Suprapubic skin (tissue), 4 donors: Measurements from ENCODE around the gene KNCN.

Experiments used
- CTCF ChIP-seq, 2 donors: fragments of 200-600 bp in 1 of 2; fragments of 450-650 bp in 1 of 2; sonication (generic) in 1 of 2; IDR thresholded peaks; one replicate each; pipeline ENCODE4 v1.5.1; 2016 to 2019; ENCODE audit warnings: antibody characterized with exemption in 2 of 2, mild to moderate bottlenecking in 1 of 2, moderate library complexity in 1 of 2
- EP300 ChIP-seq: sonication (generic); formaldehyde crosslinking; IDR thresholded peaks from one replicate; pipeline ENCODE4 v1.6.1; 2017; ENCODE audit warnings: antibody characterized with exemption
- POLR2A ChIP-seq, 2 donors: fragments of 450-650 bp; IDR thresholded peaks; one replicate each; pipeline ENCODE4 v1.6.1; 2017; ENCODE audit warnings: antibody characterized with exemption in 2 of 2, mild to moderate bottlenecking in 2 of 2, moderate library complexity in 2 of 2
- POLR2AphosphoS5 ChIP-seq, 3 donors: sonication (generic); formaldehyde crosslinking; IDR thresholded peaks; one replicate each; pipeline ENCODE4 v1.6.1; 2017; ENCODE audit warnings: antibody characterized with exemption in 3 of 3

GRCh38 chr1:46577671-46578070 is 26.2 kb upstream of the KNCN start:
- TF ChIP-seq POLR2A (IDR thresholded peaks at IDR 0.05) (no peak), CTCF (IDR thresholded peaks at IDR 0.05) (no peak), POLR2AphosphoS5 (IDR thresholded peaks at IDR 0.05) (no peak), EP300 (no peak)
